GM18870 (cell line): ENCODE data around the gene TRIM9.

Experiments
- ATAC-seq: cut with Tn5 transposase; IDR thresholded peaks from one replicate; pipeline ENCODE4 v1.9.1; 2021; ENCODE audit warnings: moderate library complexity; ENCODE audit not compliant: unreplicated experiment

Gene TRIM9

DNA sequence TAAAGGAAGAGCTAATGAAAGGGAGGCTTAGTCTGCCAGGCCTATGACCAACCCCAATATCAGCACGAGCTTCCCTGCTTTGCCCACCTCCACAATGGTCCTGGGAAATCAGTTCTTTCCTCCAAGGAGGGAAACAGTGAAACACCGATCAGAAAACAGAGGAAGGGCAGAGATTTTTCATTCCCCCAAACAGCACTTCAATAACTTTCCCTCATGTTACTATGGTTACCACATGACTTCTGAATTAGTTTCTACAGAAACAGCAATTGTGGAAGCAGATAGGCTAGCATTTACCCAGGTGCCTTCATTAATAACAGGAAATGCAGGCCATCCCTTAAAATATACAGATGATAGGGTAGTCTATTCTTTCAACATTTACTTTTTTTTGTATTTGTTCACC, 35.9 kb downstream of the TRIM9 start:
- no peak for ATAC-seq

DNA sequence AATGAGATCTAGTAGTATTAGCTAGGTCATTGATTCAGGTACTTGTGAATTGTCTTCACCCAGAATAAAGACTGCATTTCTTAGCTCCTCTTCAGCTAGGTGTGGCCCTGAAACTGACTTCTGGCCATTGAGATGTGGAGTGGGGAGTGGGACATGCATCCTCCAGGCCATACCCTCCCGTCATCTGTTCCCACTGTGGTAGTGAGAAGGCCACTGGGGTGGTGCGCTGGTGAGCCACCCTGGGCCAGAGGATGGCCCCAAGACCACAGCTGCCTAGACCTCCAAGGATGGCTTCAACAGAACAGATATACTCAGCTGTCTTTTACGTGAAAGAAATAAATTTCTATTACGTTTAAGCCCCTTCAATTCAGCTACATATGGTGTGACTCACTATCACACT, 36.5 kb downstream of the TRIM9 start:
- no peak for ATAC-seq

DNA sequence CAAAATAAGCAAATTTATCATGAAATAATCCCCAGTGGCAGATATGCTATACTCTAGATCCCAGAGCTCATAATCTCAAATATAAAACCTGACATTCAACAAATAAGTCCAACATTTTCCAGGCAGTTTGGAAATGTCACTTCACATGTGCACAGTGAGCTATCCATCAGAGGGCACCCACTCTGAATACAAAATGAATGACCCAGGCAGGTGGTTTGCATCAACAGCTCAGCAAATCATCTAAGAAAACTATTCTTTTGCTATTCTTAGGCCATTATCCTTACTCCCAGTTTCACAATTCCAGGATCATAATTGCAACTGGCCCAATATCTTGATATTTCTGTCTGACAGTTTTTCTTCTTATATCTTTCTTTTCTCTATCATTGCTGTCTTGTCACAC, 38.5 kb downstream of the TRIM9 start:
- no peak for ATAC-seq

DNA sequence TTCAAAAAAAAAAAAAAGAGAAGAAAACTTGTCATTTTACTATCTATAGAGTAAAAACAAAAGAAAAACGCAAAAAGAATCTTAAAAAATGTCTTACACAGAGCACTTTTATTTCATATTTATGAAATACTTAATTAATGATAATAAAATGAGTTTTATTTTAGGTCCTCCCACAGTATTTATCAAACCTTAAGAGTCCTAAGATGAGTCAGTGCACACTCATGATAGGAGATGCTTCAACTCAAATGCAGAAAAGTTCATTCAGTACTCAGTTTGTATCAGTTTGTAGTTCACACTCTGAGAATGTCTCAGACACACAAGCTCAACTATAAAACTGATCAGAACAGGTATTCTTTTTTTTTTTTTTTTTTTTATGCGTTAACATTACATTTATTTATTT, 41.7 kb downstream of the TRIM9 start:
- ATAC-seq, result no peak

DNA sequence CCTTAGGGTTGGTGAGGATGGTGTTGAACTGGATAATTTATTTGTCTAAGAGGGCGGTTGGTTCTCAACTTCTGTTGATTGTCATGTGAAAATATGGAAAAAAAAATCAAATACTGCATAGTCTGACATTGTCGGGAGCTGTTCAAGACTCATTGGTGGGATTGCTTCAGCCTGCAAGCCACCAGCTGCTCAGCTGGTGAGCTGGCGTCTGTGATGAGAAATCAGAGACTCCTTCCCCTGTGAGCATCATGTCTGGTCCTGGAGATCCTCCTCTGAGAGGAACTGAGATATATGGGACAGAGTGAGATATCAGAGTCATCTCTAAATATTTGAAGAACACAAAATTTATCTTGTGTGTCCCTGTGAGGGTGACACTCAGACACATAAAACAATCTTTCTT, 49.9 kb downstream of the TRIM9 start:
- no peak for ATAC-seq

DNA sequence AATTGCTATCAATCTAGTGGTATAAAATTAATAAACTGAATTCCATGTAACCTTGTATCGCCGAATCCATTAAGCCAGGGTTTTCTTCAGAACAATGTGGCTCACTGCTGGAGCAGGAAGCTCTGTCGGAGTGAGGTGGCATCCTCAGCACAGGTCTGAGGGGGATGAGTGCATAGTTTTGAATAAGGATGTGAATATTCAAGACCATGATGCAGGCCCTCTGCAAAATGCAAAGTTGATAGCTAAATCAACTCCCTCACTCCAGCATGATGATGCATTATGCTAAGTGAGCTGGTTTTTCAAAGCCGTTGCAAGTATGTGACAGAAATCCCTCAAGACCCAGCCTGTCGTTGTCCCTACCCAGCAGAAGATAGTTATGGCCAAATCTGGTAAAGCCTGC, 53.0 kb downstream of the TRIM9 start:
- ATAC-seq, result no peak

DNA sequence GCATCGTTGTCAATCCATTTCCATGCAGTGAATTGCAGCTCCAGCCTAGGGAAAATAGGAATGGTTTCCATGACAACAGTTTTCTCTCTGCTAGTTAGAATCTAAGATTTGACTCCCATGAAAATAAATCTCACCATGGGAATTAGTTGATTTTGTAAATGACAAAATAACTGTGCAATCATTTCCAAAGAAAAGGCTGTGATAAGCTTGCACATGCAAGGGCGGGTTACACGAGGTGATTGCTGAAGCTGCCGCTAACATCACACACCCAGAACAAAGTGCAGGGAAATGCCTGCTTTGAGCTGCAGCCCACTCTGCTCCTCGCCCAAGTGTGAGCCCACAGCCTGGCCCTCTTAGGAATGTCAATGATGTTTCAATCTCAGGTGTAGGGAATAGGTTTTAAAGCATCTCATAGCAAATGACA, 53.8 kb downstream of the TRIM9 start:
- no peak for ATAC-seq

DNA sequence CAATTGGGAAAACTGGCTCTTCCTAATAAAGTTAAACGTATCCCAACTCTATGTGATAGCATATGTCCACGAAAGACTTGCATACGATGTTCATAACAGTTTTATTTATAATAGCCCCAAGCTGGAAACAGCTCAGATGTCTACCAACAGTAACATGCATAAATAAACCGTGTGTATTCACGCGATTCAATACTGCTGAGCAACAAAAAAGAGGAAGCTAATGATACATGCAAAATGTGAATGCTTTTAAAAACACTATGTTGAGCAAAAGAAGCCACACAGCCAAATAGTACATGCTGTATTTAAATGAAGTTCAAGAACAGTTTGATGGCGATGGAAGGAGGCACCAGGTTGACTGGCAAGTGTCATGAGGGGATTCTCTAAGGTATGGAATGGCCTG, 55.7 kb downstream of the TRIM9 start:
- ATAC-seq, result no peak

DNA sequence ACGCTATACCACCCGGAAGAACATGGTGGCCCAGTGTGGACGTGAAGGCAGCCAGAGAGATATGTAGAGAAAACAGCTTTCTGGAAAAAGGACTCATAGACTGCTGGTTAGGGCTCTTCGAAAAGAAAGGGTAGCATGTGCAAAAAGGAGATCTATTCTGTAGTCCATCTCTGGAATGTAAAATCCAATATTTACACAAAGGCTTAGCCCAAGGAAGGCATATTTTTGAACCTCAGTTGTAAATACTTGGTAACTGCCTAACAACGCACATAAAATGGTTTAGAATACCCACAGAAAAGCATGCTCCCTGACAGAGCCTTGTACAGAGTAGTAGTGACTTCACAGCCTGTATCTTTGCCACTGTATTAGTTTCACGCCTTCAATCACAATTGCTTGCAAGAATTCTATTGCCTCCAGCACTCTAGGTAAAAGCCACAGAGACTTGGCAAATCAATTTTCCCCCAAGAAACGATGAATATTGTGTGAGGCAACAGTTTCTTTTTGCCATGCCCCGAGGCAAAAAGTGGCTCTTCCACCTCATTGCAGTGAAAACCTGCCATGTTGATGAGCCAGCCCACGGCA, 59.2 kb downstream of the TRIM9 start:
- ATAC-seq, result no peak

DNA sequence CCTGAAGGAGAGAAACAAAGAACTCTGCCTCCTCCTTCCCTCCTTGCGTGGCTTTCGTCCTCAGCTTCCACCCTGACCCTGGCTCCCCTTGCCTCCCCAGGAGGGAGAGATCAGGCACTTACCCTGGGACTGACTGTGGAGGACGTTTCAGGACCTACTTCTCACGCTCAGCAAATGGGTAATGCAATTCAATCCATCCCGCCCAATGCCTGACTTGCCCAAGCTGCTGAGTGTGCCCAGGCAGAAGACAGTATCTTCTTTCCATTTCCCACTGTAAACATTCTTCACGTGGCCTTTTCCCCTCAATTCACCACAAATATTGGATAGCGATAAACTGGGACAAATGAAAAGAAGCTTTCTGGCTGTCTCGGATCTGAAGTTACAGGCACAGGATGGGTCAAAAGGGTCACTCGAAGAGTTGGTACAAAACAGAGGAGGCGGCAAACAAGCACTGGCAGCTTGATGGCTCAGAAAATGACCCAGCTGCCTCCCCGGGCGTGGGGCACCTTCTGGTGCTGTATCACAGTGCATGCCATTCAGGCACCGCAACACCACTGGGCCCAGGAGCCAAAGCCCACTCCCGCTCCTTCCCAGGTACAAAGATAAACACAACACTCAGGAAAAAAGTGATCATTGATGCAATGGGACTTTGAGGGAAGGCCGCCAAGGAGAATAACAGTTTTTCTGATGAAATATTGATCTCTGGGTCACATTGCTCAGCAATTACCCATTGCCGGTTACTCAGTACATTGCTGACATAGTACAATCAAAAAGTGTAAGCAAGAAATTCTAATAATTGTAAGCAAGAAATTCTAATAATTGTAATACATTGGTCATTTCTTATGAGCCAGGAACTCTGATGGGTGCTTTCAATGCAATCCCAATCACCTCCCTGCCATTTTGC, 65.8 kb downstream of the TRIM9 start:
- ATAC-seq, result no peak

DNA sequence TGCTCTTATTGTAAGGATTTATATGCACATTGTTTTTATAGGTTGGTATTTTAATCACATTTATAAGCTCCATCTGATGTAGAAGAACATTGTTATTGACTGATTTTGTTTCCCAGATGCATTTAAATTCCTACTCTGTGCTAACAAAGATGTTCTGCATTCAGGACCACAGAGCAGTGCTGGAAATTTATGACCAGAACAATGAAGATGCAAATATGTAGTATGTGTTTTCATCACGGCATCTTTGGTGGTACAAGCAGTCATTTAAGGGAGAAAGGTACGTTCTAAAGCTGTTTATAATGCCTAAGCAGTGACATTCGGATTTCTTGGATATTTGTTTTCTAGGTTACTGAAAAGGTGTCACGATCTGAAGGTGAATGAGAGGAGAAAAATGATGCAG, 66.5 kb downstream of the TRIM9 start:
- ATAC-seq, result no peak

DNA sequence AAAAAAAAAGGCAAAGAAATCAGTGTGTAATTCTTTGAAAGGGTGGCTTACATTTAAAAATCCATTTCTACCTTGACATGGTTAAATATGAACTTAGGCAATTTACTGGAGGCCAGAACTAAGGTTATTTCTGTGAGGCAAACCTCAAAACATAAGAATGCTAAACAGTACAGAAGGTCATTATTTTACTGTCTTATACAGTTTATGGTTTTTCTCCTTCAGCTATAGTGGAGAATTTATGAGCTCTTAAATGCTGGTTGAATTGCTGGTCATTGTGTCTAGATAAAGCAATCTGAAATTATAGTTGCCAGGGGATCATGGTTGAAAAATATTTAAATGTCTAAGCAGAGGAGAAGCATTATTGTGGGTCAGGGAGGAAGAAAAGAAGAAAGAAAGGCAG, 70.5 kb downstream of the TRIM9 start:
- ATAC-seq, result no peak

DNA sequence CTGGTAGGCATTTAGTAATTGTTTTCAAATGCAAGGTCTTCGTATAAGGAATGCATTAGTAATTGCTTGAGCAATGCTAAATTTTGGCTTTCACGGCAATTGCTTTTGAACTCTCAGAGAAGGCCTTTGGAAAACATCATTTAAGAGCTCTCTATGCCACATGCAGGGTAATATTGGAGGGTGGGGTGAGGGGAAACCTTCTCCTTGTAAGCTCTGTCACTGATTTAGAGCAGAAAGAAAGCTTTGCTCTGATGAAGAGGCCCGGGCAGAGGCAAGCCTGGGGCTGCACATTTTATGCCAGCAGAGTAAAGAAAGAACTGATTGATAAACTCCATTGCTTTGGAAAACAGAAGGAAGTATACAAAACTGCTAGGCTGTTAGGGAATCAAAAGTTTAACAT, 70.9 kb downstream of the TRIM9 start:
- no peak for ATAC-seq

DNA sequence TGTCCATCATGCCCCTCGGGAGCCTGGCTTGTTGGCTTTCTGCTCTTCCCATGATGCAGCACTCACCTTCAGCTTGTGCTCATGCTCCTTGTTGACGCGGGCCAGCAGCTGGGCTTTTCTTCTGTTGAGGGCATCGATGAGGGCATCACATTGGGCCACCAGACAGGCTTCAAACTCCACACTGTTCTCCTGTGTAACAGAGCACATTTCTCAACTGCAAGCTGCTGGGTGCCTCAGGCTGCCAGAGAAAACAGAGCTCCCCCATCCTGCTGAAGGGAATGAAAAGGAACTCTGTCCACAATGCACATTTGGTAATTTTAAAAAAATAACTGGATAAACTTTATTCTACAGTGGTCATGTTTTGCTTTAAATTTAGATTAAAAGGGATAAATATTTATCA, 72.1 kb downstream of the TRIM9 start:
- no peak for ATAC-seq

DNA sequence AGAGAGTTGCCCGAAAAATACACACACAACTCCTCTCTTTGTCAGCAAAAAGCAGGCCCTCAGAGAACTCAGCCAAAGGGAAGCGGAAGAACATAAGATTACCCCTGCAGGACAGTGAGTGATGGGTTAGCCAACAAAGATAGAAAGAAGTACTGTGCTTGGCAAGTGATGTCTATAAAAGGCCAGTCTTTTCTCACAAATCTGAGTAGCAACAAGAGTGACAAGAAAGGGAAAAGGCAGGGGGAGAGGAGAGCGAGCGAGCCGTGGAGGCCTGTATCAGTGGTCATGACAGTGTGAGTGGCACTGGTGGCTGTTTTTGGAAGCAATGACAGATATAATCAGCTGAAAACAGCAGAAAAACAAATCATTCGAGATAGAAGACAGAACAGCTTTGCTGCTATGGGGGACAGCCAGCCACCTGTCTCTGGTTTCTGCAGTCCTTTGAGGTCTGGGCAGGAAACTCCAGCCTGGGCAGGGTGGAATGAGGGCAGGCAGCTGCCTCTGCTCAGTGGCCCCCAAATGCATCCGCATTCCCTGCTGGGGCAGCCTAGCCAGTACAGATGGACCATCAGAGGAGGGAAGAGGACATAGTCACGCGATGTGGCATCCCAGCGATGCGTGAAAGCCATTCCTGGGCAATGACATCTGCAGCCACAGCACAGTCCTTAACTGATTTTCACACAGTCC, 74.7 kb downstream of the TRIM9 start:
- no peak for ATAC-seq

DNA sequence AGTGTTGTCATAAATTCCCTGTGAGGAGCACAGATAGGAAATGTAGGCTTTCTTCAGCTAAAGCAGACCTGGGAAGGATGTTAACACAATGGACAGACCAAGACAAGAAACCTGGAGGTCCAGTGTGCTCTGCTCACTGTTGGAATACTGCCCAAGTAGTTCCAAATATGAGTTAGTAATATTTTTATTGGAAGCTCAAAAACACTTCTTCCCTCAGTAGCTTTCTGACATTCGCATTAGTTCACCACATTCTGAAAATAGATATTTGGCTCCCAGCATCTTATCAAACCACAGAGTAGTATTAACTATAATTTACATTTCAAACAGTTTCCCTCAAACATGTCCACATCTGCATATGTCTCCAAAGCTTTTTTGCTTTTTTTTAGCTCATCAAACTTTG, 75.8 kb downstream of the TRIM9 start:
- ATAC-seq, result no peak

DNA sequence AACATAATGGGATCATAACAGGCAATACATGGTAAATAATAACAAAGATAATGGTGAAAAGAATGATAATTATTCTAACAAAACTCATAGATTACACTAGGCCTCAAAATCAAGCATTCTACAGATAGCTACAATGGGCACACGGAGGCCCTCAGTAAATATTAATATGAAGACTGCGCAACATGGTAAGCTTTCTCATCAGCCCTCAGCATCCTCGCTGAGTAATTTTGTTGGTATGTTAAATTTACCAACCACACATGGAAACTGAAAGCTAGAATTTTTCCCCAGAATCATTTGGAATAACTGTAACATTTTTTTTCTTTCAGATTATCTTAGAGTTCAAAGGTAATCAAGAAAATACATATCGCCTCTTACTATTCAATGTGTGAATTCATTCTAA, 76.4 kb downstream of the TRIM9 start:
- ATAC-seq, result no peak

DNA sequence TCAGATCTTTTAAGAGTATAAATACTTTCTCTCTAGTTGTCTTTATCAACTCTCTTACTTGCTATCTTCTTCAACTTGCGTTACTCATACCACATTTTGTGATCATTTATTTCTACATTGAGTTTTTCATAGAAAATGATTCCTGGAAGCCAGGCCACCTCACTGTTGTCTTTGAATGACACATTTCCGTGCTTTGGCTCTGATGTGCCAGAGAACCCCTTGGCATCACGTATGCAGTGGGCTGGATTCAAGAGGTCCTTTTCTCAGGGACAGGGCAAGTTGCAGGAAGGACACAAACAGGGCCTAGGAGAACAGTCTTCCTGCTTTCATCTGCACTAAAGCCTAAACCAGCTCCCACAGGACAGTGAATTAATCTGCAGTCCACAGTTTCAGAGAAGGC, 80.3 kb downstream of the TRIM9 start:
- no peak for ATAC-seq

DNA sequence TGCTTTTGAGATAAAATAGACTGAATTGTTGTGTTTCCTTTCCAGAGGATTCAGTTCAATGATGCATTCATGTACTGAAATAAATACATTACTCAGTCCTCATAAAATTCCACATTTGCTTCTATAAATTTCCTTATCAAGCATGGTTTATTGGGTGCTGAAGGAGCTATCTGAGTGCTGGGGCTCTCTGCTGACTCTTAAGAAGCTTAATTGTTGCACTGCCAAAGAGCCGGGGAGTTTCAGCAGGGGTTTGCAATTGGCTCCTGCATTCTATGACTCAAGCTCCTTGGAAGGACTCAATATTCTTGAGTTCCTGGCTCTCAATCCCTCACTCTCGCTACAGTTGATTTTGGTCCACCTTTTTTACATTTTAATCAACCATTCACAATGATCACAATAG, 80.8 kb downstream of the TRIM9 start:
- ATAC-seq, result no peak

DNA sequence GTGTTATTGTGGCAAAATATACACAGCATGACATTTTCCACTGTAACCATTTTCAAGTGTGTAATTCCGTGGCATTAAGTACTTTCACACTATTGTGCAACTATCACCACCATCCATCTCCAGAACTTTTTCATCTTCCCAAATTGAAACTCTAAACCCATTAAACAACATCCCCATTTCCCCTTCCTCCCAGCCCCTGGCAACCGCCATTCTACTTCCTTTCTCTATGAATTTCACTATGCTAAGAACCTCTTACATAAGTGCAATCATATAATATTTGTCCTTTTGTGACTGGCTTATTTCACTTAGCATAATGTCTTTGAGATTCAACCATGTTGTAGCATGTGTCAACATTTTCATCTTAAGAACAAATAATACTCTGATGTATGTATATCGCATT, 82.8 kb downstream of the TRIM9 start:
- ATAC-seq, result no peak

DNA sequence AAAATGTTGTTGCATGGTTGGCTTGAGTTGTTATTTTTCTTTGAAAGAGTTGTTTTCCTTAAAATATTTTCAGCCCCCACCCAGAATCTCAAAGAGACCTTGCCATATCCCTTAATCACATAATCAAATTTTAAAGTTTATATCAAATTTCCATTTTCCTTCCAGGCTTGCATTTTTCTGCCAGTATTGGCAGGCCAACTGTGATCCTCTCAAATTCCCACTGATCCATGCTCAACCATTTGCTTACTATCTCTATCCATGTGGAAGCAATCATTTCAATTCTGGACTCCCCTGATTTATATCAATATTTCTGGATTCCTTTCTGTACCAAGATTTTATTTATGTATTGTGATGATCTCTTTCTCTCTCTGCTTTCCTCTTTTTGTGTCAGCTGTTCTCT, 86.5 kb downstream of the TRIM9 start:
- no peak for ATAC-seq

DNA sequence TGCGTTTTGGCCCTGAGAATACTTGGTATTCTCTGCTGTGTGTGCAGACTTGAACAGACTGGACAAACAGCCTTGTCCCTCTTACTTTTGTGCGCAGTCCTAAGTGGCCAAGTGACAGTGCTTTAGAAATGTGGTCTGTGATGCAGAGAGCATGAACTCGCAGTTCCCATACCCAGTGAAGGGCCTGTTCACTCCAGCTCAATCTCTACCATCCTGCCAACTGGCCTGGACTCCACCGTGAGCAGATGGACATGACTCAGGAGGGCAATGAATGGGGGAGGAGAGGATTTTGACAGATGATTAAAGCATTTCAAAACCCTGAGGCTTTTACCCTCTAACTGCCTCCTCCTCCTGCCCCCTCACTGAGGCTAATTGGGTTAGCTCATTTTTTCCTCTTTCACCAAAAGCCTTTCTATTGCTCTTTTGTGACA, 88.1 kb downstream of the TRIM9 start:
- no peak for ATAC-seq
